GM12865 (cell line): ENCODE data around the gene CHRNG.

Experiments used
- DNase-seq: peaks from one replicate; pipeline ENCODE4 v3.0.0; 2010; ENCODE audit warnings: low read depth
- H3K4me3 ChIP-seq: 2 replicates; pipeline ENCODE4 v1.5.1; 2011; ENCODE audit warnings: mild to moderate bottlenecking, low read depth, low read length, control low read depth
- TF ChIP-seq, protein P1 (sequence below): IDR thresholded peaks from 2 replicates; pipeline ENCODE4 v1.5.1; 2011; ENCODE audit warnings: low read length, control low read depth, low read depth, inconsistent platforms; ENCODE audit not compliant: insufficient read depth; ENCODE audit errors: missing control alignments

CHRNG gene

DNA sequence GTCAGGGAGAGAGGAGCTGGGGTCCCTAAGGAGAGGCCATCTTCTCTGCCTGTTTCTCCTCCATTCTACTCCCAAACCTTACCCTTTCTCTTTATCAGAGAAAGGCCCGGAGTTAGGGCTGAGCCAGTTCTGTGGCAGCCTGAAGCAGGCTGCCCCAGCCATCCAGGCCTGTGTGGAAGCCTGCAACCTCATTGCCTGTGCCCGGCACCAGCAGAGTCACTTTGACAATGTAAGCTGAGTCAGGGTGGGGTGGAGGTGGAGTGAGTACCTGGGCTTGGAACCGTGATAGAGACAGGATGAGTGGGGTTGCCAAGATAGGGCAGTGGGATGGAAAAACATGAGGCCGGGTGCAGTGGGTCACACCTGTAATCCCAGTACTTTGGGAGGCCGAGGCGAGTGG lies 5.2 kb downstream of the CHRNG start:
- DNase-seq: no peak
- H3K4me3 ChIP-seq: no peak overlapping the region
- TF ChIP-seq, protein P1, sequence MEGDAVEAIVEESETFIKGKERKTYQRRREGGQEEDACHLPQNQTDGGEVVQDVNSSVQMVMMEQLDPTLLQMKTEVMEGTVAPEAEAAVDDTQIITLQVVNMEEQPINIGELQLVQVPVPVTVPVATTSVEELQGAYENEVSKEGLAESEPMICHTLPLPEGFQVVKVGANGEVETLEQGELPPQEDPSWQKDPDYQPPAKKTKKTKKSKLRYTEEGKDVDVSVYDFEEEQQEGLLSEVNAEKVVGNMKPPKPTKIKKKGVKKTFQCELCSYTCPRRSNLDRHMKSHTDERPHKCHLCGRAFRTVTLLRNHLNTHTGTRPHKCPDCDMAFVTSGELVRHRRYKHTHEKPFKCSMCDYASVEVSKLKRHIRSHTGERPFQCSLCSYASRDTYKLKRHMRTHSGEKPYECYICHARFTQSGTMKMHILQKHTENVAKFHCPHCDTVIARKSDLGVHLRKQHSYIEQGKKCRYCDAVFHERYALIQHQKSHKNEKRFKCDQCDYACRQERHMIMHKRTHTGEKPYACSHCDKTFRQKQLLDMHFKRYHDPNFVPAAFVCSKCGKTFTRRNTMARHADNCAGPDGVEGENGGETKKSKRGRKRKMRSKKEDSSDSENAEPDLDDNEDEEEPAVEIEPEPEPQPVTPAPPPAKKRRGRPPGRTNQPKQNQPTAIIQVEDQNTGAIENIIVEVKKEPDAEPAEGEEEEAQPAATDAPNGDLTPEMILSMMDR: no peak

DNA sequence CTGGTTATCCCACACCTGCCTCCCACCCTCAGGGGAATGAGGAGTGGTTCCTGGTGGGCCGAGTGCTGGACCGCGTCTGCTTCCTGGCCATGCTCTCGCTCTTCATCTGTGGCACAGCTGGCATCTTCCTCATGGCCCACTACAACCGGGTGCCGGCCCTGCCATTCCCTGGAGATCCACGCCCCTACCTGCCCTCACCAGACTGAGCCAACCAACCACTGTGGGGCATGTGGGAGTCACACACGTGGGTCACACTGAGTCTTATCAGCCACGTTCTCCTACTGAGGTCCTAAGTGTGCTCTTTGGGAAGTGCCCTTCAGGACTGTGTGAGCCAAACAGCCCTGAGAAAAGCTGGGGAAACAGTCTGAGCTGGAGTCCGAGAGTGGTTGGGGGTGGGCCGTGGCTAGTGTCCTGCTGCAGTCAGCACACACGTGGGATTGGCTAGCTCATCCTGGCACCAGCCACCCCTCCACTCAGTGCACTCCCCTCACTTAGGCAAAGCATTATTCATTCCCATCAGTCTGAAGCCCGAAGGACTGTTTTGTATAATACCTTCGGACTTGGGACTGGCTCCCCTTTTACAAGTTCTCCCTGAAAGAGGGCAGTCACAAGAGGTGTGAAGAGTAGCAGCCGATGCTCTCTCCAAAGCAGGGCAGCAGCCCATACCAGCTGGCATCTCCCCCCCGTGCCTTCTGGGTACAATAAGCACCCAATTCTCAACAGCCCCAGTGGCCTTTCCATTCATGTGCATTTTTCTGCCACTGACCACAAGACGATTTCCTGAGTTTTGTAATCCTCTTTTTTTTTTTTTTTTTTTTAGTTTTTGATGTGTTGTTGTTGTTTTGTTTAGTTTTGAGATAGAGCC lies 6.3 kb downstream of the CHRNG start:
- TF ChIP-seq, protein P1: no peak
- no peak overlapping the region for H3K4me3 ChIP-seq
- no peak for DNase-seq

DNA sequence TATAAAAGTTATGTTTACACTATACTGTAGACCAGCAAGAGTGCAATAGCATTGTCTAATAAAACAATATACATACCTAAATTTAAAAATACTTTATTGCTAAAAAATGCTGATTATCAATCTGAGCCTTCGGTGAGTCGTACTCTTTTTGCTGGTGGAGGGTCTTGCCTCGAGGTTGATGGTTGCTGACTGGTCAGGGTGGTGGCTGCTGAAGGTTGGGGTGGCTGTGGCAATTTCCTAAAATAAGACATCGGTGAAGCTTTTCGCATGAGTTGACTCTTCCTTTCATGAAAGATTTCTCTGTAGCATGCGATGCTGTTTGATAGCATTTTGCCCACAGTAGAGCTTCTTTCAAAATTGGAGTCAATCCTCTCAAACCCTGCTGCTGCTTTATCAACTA lies 8.5 kb downstream of the CHRNG start:
- no peak overlapping the region for H3K4me3 ChIP-seq
- DNase-seq: no peak
- TF ChIP-seq, protein P1: no peak

DNA sequence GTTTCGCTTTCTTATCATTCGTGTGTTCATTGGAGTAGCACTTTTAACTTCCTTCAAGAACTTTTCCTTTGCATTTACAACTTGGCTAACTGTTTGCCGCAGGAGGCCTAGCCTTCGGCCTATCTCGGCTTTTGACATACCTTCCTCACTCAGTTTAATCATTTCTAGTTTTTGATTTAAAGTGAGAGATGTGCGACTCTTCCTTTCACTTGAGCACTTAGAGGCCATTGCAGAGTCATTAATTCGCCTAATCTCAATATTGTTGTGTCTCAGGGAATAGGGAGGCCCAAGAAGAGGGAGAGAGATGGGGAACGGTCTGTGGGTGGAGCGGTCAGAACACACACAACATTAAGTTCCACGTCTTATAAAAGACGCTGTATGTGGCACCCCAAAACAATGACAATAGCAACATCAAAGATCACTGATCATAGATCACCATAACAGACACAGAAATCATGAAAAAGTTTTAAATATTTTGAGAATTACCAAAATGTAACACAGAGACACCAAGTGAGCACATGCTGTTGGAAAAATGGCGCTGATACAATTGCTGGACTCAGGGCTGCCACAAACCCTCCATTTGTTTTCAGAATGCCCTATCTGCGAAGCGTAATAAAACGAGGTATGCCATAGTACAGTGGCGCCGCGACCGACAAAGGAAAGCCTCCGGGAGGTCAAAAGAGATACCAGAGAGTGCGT lies 10.3 kb downstream of the CHRNG start:
- peak overlapping the region; percentile 95 for H3K4me3 ChIP-seq
- no peak for DNase-seq
- TF ChIP-seq, protein P1: no peak

DNA sequence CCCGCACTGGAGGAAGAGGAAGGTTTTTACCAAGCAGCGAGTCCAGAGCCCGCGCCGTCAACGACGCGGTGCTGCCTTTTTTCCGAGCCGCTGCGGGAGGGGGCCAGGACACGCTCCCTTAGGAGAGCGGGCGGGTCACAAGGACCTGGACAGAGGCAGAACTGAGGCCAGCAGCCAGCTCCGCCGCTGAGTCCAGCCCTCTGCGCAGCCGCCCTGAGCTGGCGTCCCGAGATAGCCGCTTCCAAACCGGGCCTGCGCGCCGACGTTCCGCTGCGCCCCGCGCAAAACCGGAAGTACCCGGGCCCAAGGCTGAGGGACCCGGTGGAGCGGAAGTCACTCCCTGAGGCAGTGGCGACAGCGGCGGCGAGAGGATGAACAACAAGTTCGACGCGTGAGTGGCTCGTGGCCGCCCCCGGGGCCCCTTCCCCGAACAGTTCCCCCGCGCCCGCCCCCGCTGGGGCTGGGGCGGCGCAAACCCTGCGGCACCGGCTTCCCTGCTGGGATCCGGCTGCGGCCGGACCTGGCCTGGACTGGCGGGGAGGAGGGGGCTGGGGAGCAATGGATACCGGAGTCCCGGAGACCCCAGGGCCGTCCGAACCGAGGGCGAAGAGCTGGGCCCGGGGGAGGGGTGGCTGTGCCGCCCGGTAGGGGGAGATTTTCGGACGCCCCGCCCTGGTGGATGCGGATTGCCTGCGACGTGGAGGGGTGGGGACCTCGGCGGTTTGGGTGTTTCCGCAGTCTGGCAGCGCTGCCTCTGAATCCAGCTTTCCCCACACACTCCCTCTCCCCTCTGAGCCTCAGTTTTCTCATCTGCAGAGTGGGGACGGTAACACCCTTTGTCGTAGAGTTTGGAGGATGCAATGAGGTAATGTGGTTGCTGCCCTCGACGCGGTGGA lies 11.1 kb downstream of the CHRNG start, which contains the start of the genes EIF4E2 and TIGD1:
Gene EIF4E2, plus strand, starts transcription at position 336 of the 896 bp plus-strand sequence. Its CDS starts 36 bp downstream, at position 372.
Gene TIGD1, minus strand, starts transcription at position 204 of the 896 bp plus-strand sequence. CDS start 675 bp downstream, outside the sequence.
- TF ChIP-seq, protein P1: peak; percentile 32
- DNase-seq: peak; percentile 95

DNA sequence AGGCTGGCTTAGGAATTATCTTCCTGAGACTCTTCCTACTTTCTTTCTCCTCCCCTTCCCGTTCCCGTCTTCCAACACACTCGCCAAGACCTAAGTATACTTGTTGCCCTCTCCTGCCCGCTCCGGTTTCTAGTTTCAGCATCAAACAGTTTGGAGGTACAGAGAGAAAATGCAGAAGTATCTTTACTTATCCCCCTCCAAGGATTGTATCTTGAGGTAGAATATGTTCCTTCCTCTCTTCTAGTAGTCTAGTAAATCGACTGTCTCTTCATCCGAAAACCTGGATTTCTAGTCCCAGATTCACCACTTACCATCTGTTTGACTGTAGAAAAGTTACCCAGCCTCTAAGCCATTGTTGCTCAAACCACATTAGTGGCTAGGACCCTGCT lies 11.8 kb downstream of the CHRNG start:
- TF ChIP-seq, protein P1: no peak
- DNase-seq: no peak
- H3K4me3 ChIP-seq: peak overlapping the region; percentile 95

More for the DNA sequence above, 11.1 kb downstream of the CHRNG start, which contains the start of the genes EIF4E2 and TIGD1:
- H3K4me3 ChIP-seq: peak within 1 kb of the TSS; percentile 95
